SIG-M5 (cell line): ENCODE results near the gene KIZ.
"Not testable (repeated sequence)": the region's sequence is repeated elsewhere in the genome, so short reads cannot be mapped to it uniquely, and the experiment has no call there.

Experiments used
- DNase-seq: peaks from one replicate; lab custom pipeline; 2025; lab: John Stamatoyannopoulos, UW

KIZ gene

GRCh38 chr20:21230220-21230619 is 104.3 kb downstream of the KIZ start:
- DNase-seq, result no peak

GRCh38 chr20:21230686-21231085 is 104.8 kb downstream of the KIZ start:
- no peak for DNase-seq

DNA sequence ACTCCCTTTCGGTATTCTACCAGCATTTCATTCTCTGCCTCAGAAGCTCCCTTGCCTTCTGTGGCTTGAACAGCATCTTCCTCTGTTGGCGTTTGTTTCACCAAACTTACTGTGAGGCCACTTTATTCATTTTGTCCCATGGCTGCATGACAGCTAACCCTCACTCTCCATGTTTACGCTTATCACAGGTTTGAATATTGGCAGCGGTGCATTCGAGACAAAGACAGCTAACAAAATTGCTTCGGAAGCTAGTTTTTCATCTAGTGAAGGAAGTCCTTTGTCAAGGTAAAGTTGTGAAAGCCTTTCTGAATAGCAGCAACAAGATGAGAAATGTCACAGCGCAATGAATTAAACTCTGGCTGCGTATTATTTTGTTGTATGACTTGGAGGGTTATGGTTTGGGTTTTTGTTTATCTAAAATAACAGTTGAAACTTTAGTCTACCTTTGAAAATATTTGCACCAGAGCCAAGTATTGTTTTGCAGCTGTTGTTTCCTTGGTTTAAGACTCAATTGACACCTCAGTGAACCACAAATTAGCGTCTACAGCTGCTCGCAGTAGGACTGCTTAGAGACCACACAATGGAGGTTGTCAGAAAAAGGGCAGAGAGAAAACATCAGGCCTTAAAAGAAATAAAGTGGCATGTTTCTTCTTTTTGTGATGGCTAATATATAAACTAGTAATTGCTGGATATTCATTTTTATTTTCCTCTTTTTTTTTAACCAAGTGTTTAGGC is 106.8 kb downstream of the KIZ start:
- no peak for DNase-seq

- DNase-seq, result no peak
Observed at GRCh38 chr20:21234324-21234723, 108.4 kb downstream of the KIZ start.

DNA sequence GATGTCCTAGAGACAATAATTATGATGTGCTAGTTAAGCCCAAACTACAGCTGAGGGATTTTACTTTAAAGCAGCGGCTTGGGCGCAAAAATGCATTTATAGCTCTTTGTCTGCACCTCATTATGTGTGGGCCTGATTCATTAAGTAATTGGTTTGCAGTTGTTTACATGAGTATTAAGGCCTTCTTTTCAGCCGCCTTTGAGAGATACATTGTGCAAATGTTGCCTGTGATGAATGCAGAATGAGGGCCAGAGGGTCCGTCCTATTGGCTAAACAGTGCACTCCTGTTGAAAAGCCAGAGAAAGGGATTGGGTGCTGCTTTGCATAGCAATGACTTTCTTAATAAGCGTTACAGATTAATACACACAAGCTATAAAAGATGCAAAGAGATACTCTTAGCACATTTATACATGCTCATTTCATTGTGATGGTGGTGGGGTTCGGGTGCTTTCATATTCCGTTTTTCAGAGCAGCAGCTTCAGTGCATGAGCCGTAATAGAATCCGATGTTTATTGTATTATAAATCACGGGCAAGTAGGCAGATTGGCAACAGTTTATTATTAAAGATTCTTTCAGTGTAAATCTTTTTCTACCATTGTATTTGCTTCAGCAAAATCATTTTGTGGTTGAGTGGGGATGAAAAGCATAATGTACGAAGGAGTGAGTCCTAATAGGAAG is 109.1 kb downstream of the KIZ start:
- DNase-seq, result no peak

- no peak for DNase-seq
Observed at GRCh38 chr20:21235484-21236445, 109.9 kb downstream of the KIZ start.

DNA sequence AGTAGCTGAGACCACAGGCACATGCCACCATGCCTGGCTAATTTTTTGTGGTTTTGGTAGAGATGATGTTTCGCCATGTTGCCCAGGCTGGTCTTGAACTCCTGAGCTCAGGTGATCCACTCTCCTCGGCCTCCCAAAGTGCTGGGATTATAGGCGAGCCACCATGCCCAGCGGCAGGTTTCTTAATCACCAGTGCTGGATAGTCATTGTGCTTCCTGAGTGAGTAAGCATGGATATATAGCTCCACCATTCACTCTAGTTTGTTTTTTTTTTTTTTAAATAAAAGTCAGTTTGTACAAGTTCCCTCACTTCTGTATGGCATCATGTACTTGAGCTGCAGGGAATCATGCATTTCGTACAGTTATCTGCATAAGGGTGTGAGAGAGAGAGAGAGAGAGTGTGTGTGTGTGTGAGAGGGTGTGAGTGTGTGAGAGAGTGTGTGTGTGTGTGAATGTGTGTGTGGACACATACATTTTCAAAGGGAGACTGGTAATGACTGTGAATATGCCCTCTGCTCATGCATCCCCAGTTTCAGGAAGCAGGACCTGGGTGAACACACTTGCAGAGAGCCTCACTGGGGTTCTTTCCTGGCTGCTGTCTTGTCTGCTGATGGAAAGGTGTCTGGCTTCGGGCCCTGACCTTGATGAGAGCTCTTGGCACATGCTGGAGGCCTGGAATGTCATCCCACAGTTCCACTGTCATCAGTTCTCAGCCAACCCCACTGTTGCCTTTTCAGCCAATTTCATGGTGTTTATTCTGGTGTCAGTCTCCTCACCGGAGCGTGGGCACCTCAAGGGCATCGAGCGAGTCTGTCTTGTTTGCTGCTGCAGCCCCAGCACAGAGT is 112.3 kb downstream of the KIZ start:
- no peak for DNase-seq

GRCh38 chr20:21238818-21239536 is 113.1 kb downstream of the KIZ start:
- DNase-seq, result no peak

- no peak for DNase-seq
Observed at GRCh38 chr20:21240394-21240793, 114.5 kb downstream of the KIZ start.

- no peak for DNase-seq
Observed at GRCh38 chr20:21241406-21241805, 115.5 kb downstream of the KIZ start.

DNA sequence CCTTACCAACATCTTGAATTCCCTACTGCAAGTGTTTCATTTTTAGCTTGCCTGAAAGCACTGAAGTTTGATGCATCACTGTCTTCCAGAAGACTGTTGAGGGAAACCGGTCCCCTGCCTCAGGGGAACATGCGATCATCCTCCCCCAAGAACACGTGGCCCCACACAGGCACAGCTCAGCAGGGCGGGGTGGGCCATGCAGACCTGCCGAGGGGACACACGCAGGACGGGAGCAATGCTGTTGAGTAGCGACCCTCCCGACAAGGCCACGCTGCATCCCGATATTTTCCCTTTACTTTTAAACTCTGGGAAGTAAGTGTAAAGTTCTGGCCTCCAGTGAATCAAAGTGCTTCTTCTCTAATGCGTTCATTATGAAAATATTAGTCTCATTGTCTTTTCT is 117.9 kb downstream of the KIZ start:
- no peak for DNase-seq

DNA sequence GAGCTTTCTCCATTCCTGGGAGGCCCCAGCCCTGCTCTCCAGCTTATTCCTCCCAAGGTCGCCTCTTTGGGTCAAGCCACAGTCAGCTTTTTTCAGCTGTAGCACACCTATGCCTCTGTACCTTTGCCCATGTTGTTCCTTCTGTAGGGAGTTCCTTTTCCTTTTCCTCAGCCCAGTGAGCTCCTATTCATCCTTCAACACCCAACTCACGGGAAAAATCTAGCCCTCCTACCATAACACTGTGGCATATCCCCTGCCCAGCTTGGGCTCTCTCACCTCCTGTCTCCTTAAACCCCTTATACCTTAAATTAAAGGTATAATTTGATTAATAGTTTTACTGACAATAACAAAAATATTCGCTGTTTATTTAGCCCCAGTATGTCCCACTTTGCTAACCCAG is 118.9 kb downstream of the KIZ start:
- DNase-seq, result no peak

DNA sequence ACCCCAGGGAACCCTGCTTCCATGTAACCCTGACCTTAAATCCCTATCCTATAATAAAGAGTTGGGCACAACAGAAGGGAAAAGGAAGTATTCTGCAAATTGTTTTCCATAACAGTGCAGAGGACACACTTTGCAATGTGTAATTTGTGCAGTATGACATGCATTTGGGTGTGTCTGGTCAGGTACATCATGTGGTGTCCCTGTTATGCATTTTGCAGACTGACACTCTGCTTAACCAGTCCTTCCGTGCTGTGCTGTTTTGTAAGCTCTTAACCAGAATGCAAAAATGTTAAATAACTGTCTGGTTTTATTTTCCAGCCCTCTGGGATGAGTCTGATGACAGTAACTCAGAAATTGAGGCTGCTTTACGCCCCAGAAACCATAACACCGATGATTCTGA is 120.3 kb downstream of the KIZ start:
- no peak for DNase-seq

- not testable (repeated sequence) for DNase-seq
Observed at GRCh38 chr20:21247603-21248095, 121.8 kb downstream of the KIZ start.

GRCh38 chr20:21251278-21251677 is 125.4 kb downstream of the KIZ start:
- DNase-seq, result no peak

DNA sequence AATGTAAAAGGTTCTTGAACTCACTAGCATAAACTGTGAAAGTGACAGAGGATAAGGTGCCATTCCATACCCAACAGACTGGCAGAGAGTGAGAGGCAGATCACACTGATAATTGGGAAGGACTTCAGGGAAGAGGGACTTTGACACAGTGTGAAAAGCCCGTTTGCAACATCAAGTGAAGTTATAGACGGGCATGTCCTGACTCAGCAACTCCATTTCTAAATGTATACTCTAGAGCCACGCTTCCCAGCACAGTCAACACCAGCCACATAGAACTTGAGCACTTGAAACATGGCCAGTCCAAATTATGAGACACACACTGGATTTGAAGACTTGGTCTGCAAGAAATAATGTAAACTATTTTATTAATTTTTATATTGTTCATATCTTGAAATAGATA is 131.3 kb downstream of the KIZ start:
- no peak for DNase-seq

DNA sequence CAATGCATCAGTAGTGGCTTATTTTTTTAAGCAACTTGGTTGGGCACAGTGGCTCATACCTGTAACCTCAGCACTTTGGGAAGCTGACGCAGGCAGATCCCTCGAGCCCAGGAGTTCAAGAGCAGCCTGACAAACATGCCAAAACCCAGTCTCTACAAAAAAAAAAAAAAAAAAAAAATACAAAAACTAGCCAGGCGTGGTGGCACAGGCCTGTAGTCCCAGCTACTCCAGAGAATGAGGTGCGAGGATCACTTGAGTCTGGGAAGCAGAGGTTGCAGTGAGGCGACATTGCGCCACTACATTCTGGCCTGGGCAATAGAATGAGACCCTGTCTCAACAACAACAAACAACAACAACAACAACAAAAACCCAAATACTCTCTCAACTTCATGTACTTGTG is 132.5 kb downstream of the KIZ start:
- DNase-seq, result no peak

- DNase-seq, result no peak
Observed at GRCh38 chr20:21259346-21259745, 133.5 kb downstream of the KIZ start.

DNA sequence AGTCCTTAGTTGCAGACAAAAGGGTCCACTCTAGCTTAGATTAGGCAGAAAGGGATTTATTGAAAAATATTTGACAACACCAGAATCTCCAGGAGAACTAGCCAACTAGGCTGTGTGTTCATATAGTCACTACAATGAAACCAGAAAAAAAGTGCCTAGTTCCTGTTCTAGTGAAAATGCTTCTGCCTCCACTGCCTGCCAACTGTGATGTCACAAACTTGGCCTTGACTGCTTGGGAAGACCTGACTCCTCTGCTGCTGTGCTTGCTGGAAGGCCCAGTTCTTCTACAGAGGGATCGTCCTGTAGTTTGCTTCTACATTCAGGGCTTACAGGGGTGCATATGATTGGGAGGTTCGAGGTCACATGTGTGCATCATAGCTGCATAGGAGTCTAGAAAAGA is 136.9 kb downstream of the KIZ start:
- no peak for DNase-seq

DNA sequence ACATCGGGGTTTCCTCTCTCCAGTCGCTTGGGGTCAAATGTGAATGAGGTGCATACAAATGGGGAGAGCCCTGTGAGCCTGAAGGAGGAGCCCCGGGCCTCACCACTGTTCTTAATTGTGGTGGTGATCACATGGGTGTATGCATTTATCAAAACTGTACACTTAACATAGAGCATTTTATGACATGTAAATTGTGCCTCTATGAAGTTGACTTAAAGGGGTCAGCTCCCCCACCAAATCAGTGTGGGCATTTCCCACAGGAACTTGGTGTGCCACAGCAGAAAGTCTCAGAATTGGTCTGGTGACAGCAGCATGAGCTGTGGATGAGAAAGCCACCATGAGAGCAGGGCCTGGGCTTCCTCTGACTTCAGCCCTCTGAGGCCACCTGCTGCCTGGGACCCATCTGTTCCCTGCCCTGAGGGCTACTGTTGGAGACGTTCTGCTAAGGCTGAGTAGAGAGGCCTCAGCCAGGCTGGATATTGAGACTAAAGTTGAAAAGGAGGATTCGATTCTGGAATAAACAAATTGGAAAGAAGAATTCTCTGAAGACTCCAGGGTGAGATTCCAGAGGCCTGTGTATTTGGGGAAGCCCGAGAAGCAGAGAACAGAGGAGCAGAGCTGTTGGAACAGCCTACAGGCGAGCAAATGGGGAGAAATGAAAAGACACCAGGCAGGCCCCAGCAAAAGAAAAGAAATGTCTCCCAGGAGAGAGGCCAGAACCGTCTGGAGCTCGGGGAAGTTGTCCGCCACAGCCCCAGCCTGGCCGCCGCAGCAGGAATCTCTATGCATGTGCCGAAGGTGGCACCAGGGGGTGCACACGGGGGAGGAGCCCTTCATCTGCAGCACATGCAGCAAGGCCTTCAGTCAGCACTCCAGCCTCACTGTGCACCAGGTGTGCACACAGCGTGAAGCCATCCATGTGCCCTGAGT is 139.6 kb downstream of the KIZ start:
- no peak for DNase-seq
